Measurements from ENCODE around the gene KLRC1. TPM values are rescaled to one million over a fixed set of nuclear protein-coding genes. Genes with fewer than 3 reads are reported as not detected.

The KLRC1 gene
- total and polyA plus RNA-seq, 2 of the 13 experiments (the other 11 are each of a cell fraction or from before 2014, with no cell fraction given): not detected

DNA sequence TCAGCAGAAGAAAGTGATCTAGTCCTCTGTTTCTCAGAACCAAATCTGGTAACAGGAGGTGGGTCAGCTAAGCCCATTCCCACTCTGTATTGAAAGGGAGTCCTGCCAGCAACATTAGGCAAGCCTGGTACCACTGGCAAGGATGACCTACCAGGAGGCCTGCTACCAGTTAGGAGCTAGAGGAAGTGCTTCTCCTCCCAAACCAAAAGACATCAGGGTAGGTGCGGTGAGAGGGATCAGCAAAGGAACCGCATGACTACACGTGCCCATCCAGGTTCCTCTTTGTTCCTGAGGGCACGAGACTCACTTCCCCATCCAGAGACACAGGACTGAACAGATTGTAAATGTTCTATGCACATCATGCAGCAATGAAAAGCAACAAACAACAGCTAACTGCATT is 46.5 kb downstream of the KLRC1 start (continued):
- TF ChIP-seq, protein P1, sequence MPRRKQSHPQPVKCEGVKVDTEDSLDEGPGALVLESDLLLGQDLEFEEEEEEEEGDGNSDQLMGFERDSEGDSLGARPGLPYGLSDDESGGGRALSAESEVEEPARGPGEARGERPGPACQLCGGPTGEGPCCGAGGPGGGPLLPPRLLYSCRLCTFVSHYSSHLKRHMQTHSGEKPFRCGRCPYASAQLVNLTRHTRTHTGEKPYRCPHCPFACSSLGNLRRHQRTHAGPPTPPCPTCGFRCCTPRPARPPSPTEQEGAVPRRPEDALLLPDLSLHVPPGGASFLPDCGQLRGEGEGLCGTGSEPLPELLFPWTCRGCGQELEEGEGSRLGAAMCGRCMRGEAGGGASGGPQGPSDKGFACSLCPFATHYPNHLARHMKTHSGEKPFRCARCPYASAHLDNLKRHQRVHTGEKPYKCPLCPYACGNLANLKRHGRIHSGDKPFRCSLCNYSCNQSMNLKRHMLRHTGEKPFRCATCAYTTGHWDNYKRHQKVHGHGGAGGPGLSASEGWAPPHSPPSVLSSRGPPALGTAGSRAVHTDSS (CRISPR knock-in tag; conservative IDR thresholded peaks at IDR 0.05): no peak
- TF ChIP-seq ZNF709 (CRISPR knock-in tag; IDR thresholded peaks at IDR 0.05): no peak
- TF ChIP-seq ZNF296 (CRISPR knock-in tag; conservative IDR thresholded peaks at IDR 0.05): no peak
- TF ChIP-seq HIVEP1 (CRISPR knock-in tag; IDR thresholded peaks at IDR 0.05): no peak

DNA sequence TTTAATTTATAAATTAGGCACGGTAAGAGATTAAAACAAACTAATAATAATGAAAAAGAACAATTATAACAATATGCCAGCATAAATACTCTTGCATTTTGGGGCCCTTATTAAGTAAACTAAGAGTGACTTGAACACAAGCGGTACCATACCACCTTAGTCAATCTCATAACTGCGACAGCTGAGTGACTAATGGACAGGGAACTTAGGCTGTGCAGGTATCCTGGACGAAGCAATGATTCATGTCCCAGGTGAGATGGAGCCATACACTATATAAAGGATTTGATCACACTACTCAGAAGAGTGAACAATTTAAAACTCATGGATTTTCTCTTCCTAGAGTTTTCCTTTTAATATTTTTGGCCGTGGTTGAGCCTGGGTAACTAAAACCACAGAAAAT is 47.9 kb downstream of the KLRC1 start:
- H3K27ac ChIP-seq (ENCODE audit: extremely low read length, insufficient read depth, low read length): no peak overlapping the region
- ChIA-PET POLR2A (no interaction called here), CTCF (ENCODE audit: low intra/inter-chr PET ratio, low total read pairs) (no interaction called here)
- ATAC-seq: no peak
- no peak for DNase-seq (ENCODE audit: low spot score)
- 30% methylated on average over 5 of the region's 5 CpGs for WGBS (ENCODE audit: low lambda C conversion rate)
- no peak overlapping the region for H2AFZ ChIP-seq (ENCODE audit: low read length)
- H4K20me1 ChIP-seq (ENCODE audit: insufficient read depth, low read length): no peaks in the 10 kb centered on the region
- FAIRE-seq: no peak
- no peaks in the 10 kb centered on the region for H3K79me2 ChIP-seq (ENCODE audit: insufficient read depth, low read length)
- H3K9me3 ChIP-seq (ENCODE audit: low read length): no peaks in the 10 kb centered on the region
- no TSS peak for BruUV-seq (replicated peaks)
- TF ChIP-seq THYN1 (CRISPR knock-in tag; IDR thresholded peaks at IDR 0.05; ENCODE audit: borderline replicate concordance, low read depth): no peak
- no peaks in the 10 kb centered on the region for H3K4me1 ChIP-seq (ENCODE audit: insufficient read depth, low read length)
- in situ Hi-C loops (cut with HindIII; ENCODE audit: extremely low pct_ligation_motif_present, low pct_unique_long_range_greater_than_20kb) (no loop called here), intact Hi-C loops (cut with micrococcal nuclease; ENCODE audit: unreplicated experiment) (no loop called here)
- no peak overlapping the region for H3K4me3 ChIP-seq (replicated peaks in 1 of 3; ENCODE audit: insufficient read depth in 1 of 3, low read depth in 2 of 3, low read length in 3 of 3)
- no peaks in the 10 kb centered on the region for H3K36me3 ChIP-seq (replicated peaks in 1 of 2; ENCODE audit: control insufficient read depth in 1 of 2, insufficient read depth in 2 of 2, low read length in 2 of 2)
- H3K27me3 ChIP-seq (ENCODE audit: control insufficient read depth in 1 of 2, insufficient read depth in 2 of 2, low read length in 2 of 2): no peaks in the 10 kb centered on the region
- H3K9ac ChIP-seq (ENCODE audit: insufficient read depth, low read depth, low read length): no peak overlapping the region
- H3K4me2 ChIP-seq (ENCODE audit: low read depth, low read length): no peak overlapping the region

DNA sequence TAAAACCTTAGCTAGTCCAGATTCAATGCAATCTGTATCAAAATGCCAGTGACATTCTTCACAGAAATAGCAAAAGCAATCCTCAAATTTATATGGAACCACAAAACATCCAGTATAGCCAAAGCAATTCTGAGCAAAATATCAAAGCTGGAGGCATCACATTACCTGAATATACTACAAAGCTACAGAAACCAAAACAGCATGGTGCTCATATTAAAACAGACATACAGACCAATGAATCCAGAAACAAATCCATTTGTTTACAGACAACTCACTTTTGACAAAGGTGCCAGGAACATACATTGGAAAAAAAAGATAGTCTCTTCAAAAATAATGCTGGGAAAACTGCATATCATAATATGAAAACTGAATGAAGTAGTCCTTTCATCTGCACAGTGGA is 48.4 kb downstream of the KLRC1 start:
- Histone ChIP-seq H3K9me3 (ENCODE audit: low read length) (no peaks in the 10 kb centered on the region), H3K4me1 (ENCODE audit: insufficient read depth, low read length) (no peaks in the 10 kb centered on the region), H2AFZ (ENCODE audit: low read length) (no peak overlapping the region), H3K4me2 (ENCODE audit: low read depth, low read length) (no peak overlapping the region), H3K9ac (ENCODE audit: insufficient read depth, low read depth, low read length) (no peak overlapping the region), H3K36me3 (replicated peaks in 1 of 2; ENCODE audit: control insufficient read depth in 1 of 2, insufficient read depth in 2 of 2, low read length in 2 of 2) (no peaks in the 10 kb centered on the region), H4K20me1 (ENCODE audit: insufficient read depth, low read length) (no peaks in the 10 kb centered on the region), H3K27ac (ENCODE audit: extremely low read length, insufficient read depth, low read length) (no peak overlapping the region), H3K79me2 (ENCODE audit: insufficient read depth, low read length) (no peaks in the 10 kb centered on the region), H3K27me3 (ENCODE audit: control insufficient read depth in 1 of 2, insufficient read depth in 2 of 2, low read length in 2 of 2) (no peaks in the 10 kb centered on the region), H3K4me3 (replicated peaks in 1 of 3; ENCODE audit: insufficient read depth in 1 of 3, low read depth in 2 of 3, low read length in 3 of 3) (no peak overlapping the region)
- FAIRE-seq (no peak), ATAC-seq (no peak), DNase-seq (ENCODE audit: low spot score) (no peak)
- ChIA-PET POLR2A (no interaction called here), CTCF (ENCODE audit: low intra/inter-chr PET ratio, low total read pairs) (no interaction called here)
- intact Hi-C loops (cut with micrococcal nuclease; ENCODE audit: unreplicated experiment): no loop called here
- no TSS peak for BruUV-seq (replicated peaks)
- in situ Hi-C loops (cut with HindIII; ENCODE audit: extremely low pct_ligation_motif_present, low pct_unique_long_range_greater_than_20kb): no loop called here
- TF ChIP-seq, protein P2, sequence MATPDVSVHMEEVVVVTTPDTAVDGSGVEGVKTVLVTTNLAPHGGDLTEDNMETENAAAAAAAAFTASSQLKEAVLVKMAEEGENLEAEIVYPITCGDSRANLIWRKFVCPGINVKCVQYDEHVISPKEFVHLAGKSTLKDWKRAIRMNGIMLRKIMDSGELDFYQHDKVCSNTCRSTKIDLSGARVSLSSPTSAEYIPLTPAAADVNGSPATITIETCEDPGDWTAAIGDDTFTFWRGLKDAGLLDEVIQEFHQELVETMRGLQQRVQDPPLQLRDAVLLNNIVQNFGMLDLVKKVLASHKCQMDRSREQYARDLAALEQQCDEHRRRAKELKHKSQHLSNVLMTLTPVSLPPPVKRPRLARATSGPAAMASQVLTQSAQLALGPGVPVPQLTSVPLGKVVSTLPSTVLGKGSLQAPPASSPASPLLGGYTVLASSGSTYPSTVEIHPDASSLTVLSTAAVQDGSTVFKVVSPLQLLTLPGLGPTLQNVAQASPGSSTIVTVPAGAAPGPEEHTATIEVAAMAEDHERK (CRISPR knock-in tag; IDR thresholded peaks at IDR 0.05; ENCODE audit: low read depth): no peak
- no peak for TF ChIP-seq XRCC5 (optimal IDR thresholded peaks at IDR 0.05; ENCODE audit: low read length)
- TF ChIP-seq THAP11 (CRISPR knock-in tag; IDR thresholded peaks at IDR 0.05): no peak
- TF ChIP-seq ATAD3A (CRISPR knock-in tag; IDR thresholded peaks at IDR 0.05): no peak
- TF ChIP-seq, protein P3, sequence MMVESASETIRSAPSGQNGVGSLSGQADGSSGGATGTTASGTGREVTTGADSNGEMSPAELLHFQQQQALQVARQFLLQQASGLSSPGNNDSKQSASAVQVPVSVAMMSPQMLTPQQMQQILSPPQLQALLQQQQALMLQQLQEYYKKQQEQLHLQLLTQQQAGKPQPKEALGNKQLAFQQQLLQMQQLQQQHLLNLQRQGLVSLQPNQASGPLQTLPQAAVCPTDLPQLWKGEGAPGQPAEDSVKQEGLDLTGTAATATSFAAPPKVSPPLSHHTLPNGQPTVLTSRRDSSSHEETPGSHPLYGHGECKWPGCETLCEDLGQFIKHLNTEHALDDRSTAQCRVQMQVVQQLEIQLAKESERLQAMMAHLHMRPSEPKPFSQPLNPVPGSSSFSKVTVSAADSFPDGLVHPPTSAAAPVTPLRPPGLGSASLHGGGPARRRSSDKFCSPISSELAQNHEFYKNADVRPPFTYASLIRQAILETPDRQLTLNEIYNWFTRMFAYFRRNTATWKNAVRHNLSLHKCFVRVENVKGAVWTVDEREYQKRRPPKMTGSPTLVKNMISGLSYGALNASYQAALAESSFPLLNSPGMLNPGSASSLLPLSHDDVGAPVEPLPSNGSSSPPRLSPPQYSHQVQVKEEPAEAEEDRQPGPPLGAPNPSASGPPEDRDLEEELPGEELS (CRISPR knock-in tag; IDR thresholded peaks at IDR 0.05): no peak
- TF ChIP-seq NFIC (IDR thresholded peaks at IDR 0.05; ENCODE audit: low read length): no peak
- TF ChIP-seq SP5 (CRISPR knock-in tag; IDR thresholded peaks at IDR 0.05; ENCODE audit: borderline replicate concordance, low read depth): no peak
- no peak for TF ChIP-seq KDM4B (CRISPR knock-in tag; IDR thresholded peaks at IDR 0.05)
